Testis (tissue), 2 donors: ENCODE data around the gene CCBE1.

Experiments
- POLR2A ChIP-seq: fragments of 450-650 bp; IDR thresholded peaks from one replicate; pipeline ENCODE4 v1.6.1; 2017; ENCODE audit warnings: antibody characterized with exemption, mild to moderate bottlenecking, moderate library complexity
- TF ChIP-seq, protein P1 (sequence below), 3 experiments: fragments of 450-650 bp in 2 of 3; fragments of 200-600 bp in 1 of 3; sonication (generic) in 1 of 3; IDR thresholded peaks; one replicate each; pipeline ENCODE4 v1.5.1; 2016 to 2019; ENCODE audit warnings: antibody characterized with exemption in 3 of 3, mild to moderate bottlenecking in 2 of 3, moderate library complexity in 1 of 3

DNA sequence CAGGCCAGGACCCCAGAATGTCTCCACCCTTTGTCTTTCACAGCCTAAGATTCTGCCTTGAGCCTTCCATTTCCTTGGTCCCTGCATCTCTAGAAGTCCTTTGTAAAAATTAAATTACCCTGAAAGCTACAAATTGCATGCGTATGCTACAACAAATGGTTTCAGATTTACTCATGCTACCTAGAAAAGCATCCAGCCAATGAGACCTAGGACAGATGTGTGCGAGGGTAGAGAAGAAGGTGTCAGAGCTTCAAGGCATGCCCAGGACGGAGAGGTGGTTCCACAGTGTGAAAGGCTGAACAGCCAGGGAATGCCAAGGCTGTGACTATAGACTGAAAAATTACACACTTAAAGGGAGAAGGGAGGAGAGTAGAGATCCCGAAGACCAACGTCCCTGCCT is 40.2 kb downstream of the CCBE1 start:
- TF ChIP-seq, protein P1, sequence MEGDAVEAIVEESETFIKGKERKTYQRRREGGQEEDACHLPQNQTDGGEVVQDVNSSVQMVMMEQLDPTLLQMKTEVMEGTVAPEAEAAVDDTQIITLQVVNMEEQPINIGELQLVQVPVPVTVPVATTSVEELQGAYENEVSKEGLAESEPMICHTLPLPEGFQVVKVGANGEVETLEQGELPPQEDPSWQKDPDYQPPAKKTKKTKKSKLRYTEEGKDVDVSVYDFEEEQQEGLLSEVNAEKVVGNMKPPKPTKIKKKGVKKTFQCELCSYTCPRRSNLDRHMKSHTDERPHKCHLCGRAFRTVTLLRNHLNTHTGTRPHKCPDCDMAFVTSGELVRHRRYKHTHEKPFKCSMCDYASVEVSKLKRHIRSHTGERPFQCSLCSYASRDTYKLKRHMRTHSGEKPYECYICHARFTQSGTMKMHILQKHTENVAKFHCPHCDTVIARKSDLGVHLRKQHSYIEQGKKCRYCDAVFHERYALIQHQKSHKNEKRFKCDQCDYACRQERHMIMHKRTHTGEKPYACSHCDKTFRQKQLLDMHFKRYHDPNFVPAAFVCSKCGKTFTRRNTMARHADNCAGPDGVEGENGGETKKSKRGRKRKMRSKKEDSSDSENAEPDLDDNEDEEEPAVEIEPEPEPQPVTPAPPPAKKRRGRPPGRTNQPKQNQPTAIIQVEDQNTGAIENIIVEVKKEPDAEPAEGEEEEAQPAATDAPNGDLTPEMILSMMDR (IDR thresholded peaks at IDR 0.05), result no peak
- no peak for TF ChIP-seq POLR2A
